ENCODE results near the gene RAP1GAP2. TPM values are rescaled to one million over a fixed set of nuclear protein-coding genes. Genes with fewer than 3 reads are reported as not detected.
"Not testable (repeated sequence)": the region's sequence is repeated elsewhere in the genome, so short reads cannot be mapped to it uniquely, and the experiment has no call there.

The RAP1GAP2 gene
- total RNA-seq, 1 experiment from 2014 or later, result 4.4 TPM

DNA sequence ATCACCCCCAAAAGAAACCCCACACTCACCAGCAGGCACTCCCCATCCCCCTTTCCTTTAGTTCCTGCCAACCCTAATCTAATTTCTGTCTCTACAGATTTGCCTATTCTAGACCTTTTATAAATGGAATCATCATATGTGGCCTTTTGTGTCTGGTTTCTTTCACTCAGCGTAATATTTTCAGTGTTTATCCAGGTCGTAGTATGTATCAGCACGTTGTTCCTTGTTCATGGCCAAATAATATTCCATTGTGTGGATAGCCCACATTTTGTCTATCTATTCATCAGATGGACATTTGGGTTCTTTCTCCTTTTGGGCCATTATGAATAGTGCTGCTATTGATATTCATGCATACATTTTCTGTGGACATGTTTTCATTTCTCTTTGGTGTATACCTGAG is 193.6 kb downstream of the RAP1GAP2 start:
- no peak for DNase-seq

GRCh38 chr17:2990396-2990795 is 194.2 kb downstream of the RAP1GAP2 start:
- Histone ChIP-seq H3K27me3 (no peaks in the 10 kb centered on the region), H3K36me3 (peaks cover 8% of the 10 kb centered on the region), H3K4me3 (no peak overlapping the region), H3K9me3 (no peaks in the 10 kb centered on the region)
- no peak for DNase-seq

More for the DNA sequence above, 193.6 kb downstream of the RAP1GAP2 start:
- Histone ChIP-seq H3K4me3 (no peak overlapping the region), H3K9me3 (no peaks in the 10 kb centered on the region), H3K36me3 (peaks cover 13% of the 10 kb centered on the region), H3K27me3 (no peaks in the 10 kb centered on the region)

DNA sequence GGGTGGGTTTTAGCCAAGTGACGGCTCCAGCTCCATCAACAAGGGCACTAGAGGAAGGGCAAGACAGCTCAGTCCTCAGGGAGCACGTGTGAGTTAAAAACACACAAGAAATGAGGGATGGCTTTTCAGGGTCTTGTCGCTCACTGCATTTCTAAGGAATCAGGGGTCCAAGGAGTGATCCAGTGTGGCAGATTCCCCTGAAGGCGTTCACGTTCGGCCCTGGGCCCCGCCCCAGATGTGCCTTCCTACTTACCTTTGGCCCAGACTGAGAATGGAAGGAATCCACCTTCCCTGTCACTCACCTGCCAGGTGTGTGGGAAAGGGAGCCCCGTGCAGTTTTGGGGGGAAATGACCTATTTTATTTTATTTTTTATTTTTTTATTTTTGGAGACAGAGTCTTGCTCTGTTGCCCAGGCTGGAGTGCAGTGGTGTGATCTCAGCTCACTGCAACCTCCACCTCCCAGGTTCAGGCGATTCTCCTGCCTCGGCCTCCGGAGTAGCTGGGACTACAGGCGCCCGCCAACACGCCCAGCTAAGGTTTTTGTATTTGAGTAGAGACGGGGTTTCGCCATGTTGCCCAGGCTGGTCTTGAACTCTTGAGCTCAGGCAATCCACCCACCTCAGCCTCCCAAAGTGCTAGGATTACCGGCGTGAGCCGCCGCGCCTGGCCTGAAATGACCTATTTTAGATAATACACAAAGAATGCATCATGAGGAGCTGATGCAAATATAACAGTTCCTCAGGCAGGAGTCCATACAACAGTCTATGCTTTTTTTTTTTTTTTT is 195.3 kb downstream of the RAP1GAP2 start:
- not testable (repeated sequence) for H3K9me3 ChIP-seq, H3K36me3 ChIP-seq, H3K27me3 ChIP-seq, DNase-seq, H3K4me3 ChIP-seq

DNA sequence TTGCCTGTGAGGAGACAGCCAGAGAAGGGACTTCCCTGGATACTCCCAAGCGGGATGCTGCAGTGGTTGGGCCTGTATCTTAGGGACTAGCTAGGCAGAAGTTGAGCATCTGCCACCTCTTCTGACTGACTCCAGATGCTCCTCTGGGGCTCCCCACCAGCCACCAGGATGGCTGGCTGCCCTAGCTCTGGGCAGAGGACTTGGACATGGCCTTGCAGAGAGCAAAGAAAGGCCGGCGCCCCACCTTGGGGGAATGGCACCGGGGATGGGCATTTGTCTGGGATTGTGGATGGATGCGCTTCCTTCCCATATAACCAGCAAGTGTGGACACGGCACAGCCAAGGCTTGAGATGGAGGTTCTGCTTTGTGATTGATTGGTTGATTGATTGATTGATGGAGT is 198.2 kb downstream of the RAP1GAP2 start:
- no peak overlapping the region for H3K4me3 ChIP-seq
- peaks cover 14% of the 10 kb centered on the region for H3K36me3 ChIP-seq
- no peaks in the 10 kb centered on the region for H3K27me3 ChIP-seq
- no peaks in the 10 kb centered on the region for H3K9me3 ChIP-seq
- no peak for DNase-seq

DNA sequence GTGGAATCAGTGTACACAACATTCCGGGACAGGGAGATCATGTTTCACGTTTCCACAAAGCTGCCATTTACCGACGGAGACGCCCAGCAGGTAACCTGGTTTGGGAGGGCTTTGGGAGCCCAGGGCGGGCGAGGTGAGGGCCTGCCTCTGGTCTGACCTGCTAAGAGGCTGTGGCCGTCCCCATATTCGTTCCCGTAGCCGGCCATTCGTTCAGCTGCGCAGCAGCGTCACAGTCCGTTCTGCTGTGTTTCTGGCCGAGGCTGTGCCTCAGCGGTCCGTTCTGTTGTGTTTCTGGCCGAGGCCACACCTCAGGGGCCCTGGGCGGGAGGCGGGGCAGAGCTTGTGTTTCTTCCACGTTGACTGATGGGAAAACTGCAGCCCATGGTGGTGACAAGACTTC is 199.1 kb downstream of the RAP1GAP2 start:
- H3K36me3 ChIP-seq, result peaks cover 15% of the 10 kb centered on the region
- H3K4me3 ChIP-seq, result no peak overlapping the region
- H3K9me3 ChIP-seq, result no peaks in the 10 kb centered on the region
- DNase-seq, result no peak
- H3K27me3 ChIP-seq, result no peaks in the 10 kb centered on the region

GRCh38 chr17:2995886-2996809 is 199.9 kb downstream of the RAP1GAP2 start:
- Histone ChIP-seq H3K9me3 (no peaks in the 10 kb centered on the region), H3K36me3 (peaks cover 15% of the 10 kb centered on the region), H3K27me3 (no peaks in the 10 kb centered on the region), H3K4me3 (no peak overlapping the region)
- DNase-seq, result no peak

DNA sequence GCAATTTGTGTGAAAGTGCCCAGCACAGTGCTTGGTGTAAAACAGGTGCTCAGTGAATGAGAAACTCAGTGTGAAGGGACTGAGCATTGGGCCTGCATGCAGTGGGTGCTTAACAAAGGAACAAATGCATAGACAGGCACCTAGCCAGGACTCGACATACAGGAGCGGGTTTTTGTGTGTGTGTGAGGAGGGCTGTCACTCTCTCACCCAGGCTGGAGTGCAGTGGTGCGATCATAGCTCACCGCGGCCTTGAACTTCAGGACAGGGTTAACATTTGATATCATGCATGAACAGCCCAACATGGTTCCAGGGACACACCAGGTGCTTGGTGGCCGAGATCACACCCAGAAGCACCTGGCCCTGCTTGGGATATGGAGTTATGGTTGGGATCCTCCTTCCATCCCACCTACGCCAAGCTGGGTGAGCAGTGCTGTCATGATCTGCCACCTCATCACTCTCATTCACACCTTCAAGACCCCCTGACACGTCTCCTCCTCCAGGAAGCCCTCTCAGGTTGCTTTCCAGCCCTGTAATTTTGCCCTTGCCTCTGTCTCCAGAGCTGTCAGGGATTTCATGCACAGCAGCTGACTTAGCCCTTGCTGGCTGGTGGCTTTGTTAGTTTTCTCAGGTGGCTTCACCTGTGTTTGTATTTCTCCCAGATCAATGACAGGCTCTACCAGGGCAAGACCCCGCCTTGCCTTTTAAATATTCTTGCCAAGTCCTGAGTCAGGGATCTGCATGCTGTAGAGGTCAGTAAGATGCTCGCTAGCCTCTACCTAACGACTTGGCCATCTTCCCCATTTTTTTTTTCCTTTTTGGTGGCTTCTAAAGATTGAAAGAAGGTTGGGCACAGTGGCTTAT is 200.8 kb downstream of the RAP1GAP2 start:
- no peaks in the 10 kb centered on the region for H3K9me3 ChIP-seq
- H3K4me3 ChIP-seq, result no peak overlapping the region
- no peak for DNase-seq
- H3K36me3 ChIP-seq, result peaks cover 15% of the 10 kb centered on the region
- H3K27me3 ChIP-seq, result no peaks in the 10 kb centered on the region

- not testable (repeated sequence) for H3K27me3 ChIP-seq, H3K9me3 ChIP-seq, H3K4me3 ChIP-seq
- peak; percentile 69 for DNase-seq
- peaks cover 15% of the 10 kb centered on the region for H3K36me3 ChIP-seq
Measured at GRCh38 chr17:2998469-2998901, 202.2 kb downstream of the RAP1GAP2 start.

DNA sequence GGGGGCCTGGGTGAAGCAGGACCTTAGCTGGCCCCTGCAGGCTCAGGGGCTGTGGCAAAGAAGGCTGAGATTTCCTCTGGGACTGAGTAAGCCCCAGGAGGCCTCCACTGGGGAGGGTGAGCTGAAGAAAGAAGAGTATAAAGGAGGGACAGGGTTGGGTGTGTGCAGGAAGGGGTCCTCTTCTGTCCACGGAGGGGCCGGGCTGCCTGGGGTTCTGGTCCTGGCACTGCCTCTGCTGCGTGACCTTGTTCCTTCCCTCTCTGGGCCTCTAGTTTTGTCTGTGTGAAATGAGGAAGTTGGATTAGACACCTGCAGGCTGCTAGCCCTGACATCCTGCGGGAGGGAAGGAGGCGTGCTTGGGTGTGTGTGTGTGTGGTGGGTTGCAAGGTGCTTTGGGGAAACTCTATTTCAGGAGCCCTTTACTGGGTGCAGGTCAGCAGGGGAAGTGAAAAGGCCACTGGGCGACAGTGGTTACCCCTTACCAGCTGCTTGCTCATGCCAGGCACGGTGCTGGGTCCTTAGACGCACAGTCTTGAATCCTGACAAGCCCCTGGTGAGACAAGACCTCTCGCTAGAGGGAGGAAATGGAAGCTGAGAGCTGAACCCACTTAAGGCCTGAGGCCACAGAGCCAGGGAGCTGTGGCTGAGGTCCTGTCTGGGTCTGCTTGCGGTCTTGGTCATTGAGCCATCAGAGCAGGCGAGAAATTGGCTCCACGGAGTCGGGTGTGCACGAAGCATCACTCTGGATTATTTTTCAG is 206.5 kb downstream of the RAP1GAP2 start:
- no peak for DNase-seq
- Histone ChIP-seq H3K36me3 (peaks cover 19% of the 10 kb centered on the region), H3K9me3 (no peaks in the 10 kb centered on the region), H3K4me3 (no peak overlapping the region), H3K27me3 (no peaks in the 10 kb centered on the region)

- Histone ChIP-seq H3K36me3 (peaks cover 15% of the 10 kb centered on the region), H3K27me3 (no peaks in the 10 kb centered on the region), H3K9me3 (no peaks in the 10 kb centered on the region), H3K4me3 (no peak overlapping the region)
- no peak for DNase-seq
Measured at GRCh38 chr17:3003296-3004149, 207.3 kb downstream of the RAP1GAP2 start.

DNA sequence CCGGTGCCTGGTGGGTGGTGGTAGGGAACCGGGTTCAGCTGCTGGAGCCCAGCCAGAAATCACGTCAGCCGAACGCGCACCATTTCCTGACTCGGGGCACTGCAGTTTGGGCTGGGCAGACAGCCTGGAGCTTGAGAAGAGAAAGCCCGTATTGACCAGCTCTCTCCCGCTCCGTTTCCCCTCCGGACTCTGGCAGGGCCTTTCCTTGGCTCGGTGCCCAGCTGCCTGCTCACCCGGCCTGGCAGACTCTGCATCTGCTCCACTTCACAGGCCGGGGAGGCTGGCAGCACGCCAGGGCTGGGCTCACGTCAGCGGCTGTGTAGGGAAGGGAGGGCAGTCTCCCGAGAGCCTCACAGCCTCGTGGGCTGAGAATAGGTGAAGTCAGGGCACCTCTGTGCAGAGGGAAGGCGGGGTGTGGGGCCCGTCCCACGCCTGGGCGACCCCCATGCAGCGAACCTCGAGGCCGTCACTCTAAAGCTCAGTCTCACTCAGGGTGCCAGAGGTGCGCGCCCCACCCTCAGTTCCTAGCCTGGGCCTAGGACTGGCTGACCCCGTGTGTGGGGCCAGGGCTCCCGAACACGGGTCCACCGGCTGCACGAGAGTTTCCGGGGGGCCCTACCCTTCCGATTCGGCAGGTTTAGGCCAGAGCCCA is 208.0 kb downstream of the RAP1GAP2 start:
- Histone ChIP-seq H3K4me3 (no peak overlapping the region), H3K27me3 (no peaks in the 10 kb centered on the region), H3K9me3 (no peaks in the 10 kb centered on the region), H3K36me3 (peaks cover 10% of the 10 kb centered on the region)
- peak; percentile 99 for DNase-seq

- no peaks in the 10 kb centered on the region for H3K9me3 ChIP-seq
- H3K36me3 ChIP-seq, result peaks cover 8% of the 10 kb centered on the region
- no peaks in the 10 kb centered on the region for H3K27me3 ChIP-seq
- no peak for DNase-seq
- H3K4me3 ChIP-seq, result no peak overlapping the region
Measured at GRCh38 chr17:3004925-3005324, 208.7 kb downstream of the RAP1GAP2 start.

DNA sequence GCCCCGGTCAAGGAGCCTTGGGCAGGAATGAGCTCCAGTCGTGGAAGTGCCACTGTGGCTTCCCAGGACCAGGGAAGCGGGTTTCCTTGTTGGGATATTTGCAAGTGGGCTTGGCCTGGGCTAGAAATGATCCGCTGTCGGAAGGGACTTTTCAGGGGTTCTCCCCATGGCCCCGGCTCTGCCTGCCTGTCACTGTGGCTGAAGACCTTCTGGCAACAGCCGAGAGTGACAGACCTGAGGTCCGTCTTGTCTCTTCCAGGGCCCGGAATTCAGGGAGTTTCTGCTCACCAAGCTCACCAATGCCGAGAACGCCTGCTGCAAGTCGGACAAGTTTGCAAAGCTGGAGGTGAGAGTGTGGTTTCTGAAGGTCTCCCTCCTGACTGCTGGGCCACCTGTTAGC is 209.5 kb downstream of the RAP1GAP2 start:
- no peaks in the 10 kb centered on the region for H3K9me3 ChIP-seq
- H3K27me3 ChIP-seq, result no peaks in the 10 kb centered on the region
- no peak overlapping the region for H3K4me3 ChIP-seq
- peaks cover 8% of the 10 kb centered on the region for H3K36me3 ChIP-seq
- DNase-seq, result no peak

GRCh38 chr17:3006801-3007200 is 210.6 kb downstream of the RAP1GAP2 start:
- Histone ChIP-seq H3K4me3 (no peak overlapping the region), H3K27me3 (no peaks in the 10 kb centered on the region), H3K9me3 (no peaks in the 10 kb centered on the region), H3K36me3 (peaks cover 8% of the 10 kb centered on the region)
- no peak for DNase-seq

DNA sequence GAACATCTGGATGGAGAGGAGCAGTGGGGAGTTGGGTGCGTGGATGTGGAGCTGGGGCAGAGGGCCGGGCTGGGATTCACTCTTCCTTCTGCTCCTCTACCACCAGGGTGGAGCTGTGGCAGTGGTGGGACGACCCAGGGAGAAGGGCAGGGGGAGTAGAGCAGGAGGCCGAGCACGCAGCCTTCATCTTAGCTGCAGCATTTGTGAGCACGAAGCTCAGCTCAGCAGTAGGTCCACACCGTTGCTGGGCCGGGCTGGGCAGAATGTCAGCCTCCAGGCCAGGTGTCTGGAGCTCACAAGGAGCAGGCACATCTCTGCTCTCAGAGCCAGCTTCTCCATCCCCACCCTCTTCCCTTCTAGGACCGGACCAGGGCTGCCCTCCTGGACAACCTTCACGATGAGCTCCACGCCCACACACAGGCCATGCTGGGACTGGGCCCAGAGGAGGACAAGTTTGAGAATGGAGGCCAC is 211.4 kb downstream of the RAP1GAP2 start:
- Histone ChIP-seq H3K4me3 (no peak overlapping the region), H3K27me3 (no peaks in the 10 kb centered on the region), H3K9me3 (no peaks in the 10 kb centered on the region), H3K36me3 (peaks cover 8% of the 10 kb centered on the region)
- no peak for DNase-seq

Measured in MG63 (cell line).